AG09309 (cell line): Measurements from ENCODE around the gene OTOF.
A peak's percentile ranks its signal among the peaks of the same experiment; 100 is the strongest.

Experiments
- DNase-seq: peaks from one replicate; pipeline ENCODE4 v3.0.0-alpha.2; 2010; ENCODE audit warnings: low read depth
- H3K4me3 ChIP-seq: 2 replicates; pipeline ENCODE4 v1.5.1; 2011; ENCODE audit warnings: mild to moderate bottlenecking, low read depth, low read length, moderate library complexity; ENCODE audit not compliant: control insufficient read depth
- CTCF ChIP-seq: IDR thresholded peaks from 2 replicates; pipeline ENCODE4 v1.5.1; 2011; ENCODE audit warnings: mild to moderate bottlenecking, low read depth, low read length, inconsistent platforms; ENCODE audit not compliant: insufficient read depth, control insufficient read depth; ENCODE audit errors: missing control alignments

Gene OTOF

DNA sequence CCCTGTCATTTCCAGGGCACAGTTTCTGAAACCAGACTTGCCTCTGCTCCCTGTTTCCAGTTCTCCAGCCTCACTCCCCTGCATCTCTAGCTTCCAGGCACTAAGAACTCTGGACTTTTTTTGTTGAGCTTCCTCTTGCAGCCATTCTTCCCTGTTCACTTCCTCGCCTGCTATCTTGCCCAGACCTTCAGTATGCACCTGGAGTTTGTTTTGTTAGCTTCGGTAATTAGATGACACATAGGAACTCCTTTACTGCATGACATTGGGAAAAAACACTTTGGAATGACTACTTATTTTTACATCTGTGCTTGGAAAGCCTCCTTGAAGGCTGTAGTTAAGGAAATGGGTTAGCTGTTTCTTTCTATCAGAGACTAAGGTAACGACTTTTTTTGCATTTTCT lies 35.2 kb downstream of the OTOF start:
- no peak for DNase-seq

DNA sequence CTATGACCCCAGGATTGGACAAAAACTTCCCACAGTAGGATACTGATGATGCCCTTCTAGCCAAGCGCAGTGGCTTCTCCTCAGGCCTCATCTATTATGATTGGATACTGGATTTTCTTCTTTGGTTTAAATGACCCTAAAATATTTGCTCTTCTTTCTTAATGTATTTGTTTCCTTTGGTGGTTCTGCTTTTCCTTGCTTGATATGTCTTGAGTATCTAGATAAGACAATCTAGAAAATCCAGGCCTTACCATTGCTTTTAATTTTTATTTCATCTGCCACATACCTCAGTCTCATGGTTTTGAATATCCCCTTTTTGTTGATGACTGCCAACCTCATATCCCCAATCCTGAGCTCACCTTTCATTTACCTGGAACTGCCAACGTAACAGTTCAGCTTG lies 35.6 kb downstream of the OTOF start:
- DNase-seq = no peak
- no peak for TF ChIP-seq CTCF
- no peak overlapping the region for H3K4me3 ChIP-seq

More for the DNA sequence above, 35.2 kb downstream of the OTOF start:
- no peak for TF ChIP-seq CTCF
- no peak overlapping the region for H3K4me3 ChIP-seq

DNA sequence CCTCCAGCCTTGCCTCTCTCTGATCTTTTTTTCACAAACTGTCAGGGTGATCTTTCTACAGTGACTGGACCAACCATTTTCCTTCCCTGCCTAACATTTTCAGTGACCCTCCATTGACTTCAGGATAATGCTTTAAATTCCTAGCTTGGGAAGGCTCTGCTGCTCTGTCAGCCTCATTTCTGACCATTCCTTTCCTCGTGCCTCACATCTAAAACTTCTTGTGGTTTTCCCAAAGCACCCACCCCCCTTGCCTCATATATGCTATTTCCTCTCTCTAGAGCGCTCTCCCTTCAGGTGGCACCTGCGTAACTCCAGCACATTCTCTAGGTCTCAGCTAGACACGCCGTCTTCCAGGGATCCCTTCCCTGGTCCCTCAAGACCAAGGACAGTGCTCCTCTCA lies 39.0 kb downstream of the OTOF start:
- DNase-seq = no peak
- no peak for TF ChIP-seq CTCF
- H3K4me3 ChIP-seq = no peak overlapping the region

GRCh38 chr2:26438526-26438925 lies 39.4 kb downstream of the OTOF start:
- no peak overlapping the region for H3K4me3 ChIP-seq
- TF ChIP-seq CTCF = peak; percentile 31
- DNase-seq = peak; percentile 60

DNA sequence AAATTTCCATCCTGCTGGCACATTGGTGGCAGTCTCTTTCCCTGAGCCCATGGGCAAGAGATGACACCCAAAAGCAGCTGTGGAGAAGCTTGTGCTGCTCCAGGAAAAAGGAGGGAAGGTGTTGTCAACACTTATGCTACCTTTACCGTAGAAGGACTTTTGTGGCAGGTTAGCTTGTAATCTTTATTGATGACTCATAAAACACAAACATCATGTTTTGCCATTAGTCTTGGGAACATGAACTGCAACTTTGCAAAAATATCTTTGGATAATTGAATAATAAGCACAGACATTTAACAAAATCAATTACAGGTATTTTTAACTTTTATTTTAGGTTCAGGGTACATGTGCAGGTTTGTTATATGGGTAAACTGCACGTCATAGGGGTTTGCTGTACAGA lies 42.8 kb downstream of the OTOF start:
- H3K4me3 ChIP-seq = no peak overlapping the region
- TF ChIP-seq CTCF = no peak
- no peak for DNase-seq

- no peak for TF ChIP-seq CTCF
- no peak overlapping the region for H3K4me3 ChIP-seq
- DNase-seq = no peak
These were observed 45.1 kb downstream of the OTOF start for GRCh38 chr2:26432859-26433258.

DNA sequence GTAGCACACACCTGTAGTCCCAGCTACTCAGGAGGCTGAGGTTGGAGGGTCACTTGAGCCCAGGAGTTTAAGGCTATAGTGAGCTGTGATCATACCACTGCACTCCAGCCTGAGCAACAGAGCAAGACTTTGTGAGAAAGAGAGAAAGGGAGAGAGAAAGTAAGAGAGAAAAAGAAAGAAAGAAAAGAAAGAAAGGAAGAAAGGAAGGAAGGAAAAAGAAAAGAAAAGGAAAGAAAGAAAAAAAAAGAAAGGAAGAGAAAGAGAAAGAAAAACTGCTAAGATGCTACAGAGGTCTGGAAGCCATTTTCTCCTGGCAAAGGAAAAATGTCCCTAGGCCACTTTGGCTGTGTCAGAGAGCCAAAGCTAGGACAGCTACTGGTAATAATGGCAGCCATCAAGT lies 45.6 kb downstream of the OTOF start:
- H3K4me3 ChIP-seq = no peak overlapping the region
- no peak for DNase-seq
- no peak for TF ChIP-seq CTCF
